HG03575 (cell line): ENCODE measurements around the gene MRPL19.
A peak's percentile ranks its signal among the peaks of the same experiment; 100 is the strongest.
"Not testable (repeated sequence)": the region's sequence is repeated elsewhere in the genome, so short reads cannot be mapped to it uniquely, and the experiment has no call there.

Source experiments
- ATAC-seq: cut with Tn5 transposase; IDR thresholded peaks from one replicate; pipeline ENCODE4 v1.9.1; 2021; ENCODE audit not compliant: unreplicated experiment, insufficient number of reproducible peaks, low FRiP score; ENCODE audit errors: extremely low read depth

The MRPL19 gene

DNA sequence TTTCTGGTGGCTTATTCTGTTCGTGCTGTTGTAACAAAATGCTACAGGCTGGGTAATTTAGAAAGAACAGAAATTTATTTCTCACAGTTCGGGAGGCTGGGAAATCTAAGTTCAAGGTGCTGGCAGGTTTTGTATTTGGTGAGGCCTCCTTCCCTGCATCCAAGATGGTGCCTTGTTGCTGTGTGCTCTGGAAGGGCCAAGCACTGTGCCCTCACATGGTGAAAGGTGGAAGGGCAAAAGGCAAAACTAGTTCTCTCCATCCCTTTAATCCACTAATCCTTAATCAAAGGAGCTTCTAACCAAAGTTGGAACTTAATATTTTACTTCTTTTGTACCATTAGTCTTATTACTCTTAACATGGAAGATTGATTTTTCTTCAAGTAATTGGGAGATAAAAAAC lies 7.4 kb downstream of the MRPL19 start:
- no peak for ATAC-seq

DNA sequence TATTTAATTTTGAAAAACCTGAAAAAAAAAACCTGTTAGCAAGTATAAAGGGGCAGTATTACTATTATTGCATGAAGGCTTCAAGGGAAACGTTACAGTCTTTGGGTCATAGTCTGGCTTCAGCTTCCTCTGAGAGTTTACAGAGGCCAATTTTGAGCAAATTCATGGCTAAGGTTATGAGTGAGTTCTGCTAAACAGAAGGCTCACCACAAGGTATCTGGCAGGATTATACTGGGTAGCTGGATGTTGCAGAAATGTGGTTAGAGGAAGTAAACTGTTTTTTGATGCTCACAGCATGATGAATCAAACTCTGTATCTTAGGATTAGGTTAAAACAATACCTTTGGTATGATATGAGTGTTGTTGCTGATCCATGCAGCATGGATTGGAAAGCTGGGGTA lies 9.3 kb downstream of the MRPL19 start:
- ATAC-seq = no peak

DNA sequence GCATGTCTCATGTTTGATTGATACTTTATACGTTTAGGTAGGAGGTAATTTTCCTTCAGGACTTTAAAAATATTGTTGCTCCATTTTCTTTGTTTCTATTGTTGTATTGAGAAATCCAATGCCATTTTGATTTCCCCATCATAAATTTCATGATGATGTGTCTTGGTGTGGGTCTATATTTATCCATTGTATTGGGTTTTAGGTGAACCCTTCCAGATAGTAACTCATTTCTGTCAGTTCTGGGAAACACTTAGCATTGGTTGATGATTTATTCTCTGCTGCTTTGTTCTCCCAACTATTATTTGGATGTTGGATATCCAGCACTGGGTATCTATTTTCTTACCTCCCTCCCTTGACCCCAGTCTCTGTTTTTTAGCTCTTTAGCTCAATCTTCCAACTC lies 10.0 kb downstream of the MRPL19 start:
- ATAC-seq = no peak

DNA sequence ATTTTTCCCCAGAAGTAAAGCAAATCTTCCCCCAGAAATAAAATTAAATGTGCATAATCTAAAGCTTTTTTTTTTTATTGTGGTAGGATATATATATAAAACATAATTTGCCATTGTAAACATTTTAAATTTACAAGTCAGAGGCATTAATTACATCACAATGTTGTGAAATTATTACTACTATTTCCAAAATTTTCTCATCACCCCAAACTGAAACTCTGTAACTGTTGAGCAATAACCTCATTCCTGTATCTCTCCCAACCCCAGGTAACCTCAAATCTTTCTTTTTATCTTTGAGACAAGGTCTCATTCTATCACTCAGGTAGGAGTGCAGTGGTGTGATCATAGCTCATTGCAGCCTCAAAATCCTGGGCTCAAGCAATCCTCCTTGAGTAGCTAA lies 11.2 kb downstream of the MRPL19 start:
- ATAC-seq = no peak

DNA sequence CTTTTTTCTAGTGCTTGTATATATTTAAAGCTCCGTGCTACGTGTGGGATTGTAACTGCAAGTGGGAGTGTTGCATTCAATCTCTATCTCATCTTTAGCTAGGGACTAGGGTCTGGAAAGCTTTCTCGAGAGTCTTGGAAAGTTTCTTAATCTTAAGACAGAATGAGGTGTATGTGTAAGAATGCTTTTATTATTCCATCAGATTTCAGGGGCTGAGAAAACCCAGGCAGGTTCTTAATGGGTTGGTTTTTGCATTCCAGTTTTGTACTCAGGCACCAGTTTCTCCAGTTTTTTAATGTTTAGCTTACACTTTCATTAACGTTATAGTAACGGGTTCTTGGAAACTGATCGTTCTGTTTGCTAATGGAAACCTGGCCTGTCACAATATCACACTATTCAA lies 20.3 kb downstream of the MRPL19 start:
- no peak for ATAC-seq

DNA sequence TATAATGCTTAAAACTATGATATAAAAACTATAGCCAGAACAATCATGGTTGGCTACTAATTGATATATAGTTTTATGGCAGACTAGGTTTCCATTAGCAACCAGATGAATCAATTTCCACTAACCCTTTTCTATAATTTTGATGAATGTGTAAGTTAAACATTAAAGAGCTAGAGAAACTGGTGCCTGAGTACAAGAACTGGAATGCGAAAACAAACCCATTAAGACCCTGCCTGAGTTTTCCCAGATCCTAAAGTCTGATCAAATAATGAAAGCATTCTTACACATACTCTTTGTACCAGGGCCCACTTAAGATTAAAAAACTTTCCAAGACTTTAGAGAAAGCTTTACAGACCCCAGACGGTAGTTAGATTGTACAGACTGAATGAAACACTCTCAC lies 21.3 kb downstream of the MRPL19 start:
- ATAC-seq = no peak

DNA sequence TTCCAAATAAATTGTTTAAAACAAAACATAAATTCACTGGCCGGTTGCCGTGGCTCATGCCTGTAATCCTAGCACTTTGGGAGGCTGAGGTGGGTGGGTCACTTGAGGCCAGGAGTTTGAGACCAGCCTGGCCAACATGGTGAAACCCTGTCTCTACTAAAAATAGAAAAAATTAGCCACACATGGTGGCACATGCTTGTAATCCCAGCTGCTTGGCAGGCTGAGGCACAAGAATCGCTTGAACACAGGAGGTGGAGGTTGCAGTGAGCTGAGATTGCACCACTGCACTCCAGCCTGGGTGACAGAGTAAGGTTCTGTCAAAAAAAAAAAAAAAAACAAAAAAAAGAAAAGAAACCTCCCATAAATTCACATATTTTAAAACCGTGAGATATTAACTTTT lies 28.8 kb downstream of the MRPL19 start:
- ATAC-seq = not testable (repeated sequence)

DNA sequence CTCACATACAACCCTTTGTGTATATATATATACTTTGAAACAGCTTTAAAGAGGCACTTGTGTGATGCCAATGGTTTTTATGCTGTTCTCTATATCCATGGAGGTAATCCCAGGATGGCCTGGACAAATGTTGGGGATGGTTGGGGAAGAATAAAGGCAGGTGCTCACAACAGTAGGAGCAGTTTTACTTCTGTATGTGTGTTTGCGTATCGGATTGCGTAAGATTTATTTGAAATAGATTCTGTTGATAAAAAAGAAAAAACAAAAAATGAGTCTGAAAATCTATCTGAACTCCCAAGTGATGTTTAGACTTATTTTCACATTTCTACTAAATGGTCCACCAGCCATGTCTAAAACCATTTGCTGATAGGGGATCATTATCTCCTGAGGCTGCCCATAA lies 29.3 kb downstream of the MRPL19 start:
- ATAC-seq = no peak

DNA sequence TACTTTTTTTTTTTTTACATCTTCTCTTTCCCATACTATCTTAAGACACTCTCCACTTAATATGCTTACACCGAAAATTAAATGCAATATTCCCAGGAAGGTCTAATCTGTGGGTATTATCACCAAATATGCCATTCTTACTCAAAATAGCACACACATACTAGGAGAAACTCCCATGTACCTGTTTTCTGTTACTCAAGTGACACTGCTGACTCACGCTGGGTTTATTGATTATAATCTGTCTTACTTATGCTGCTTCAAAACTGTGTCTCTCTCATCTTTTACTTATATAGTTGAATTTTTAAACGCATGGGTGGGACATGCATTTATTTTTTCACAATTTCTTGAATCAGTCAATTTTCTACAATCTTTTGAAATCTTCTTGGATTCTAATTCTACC lies 29.9 kb downstream of the MRPL19 start:
- ATAC-seq = no peak

DNA sequence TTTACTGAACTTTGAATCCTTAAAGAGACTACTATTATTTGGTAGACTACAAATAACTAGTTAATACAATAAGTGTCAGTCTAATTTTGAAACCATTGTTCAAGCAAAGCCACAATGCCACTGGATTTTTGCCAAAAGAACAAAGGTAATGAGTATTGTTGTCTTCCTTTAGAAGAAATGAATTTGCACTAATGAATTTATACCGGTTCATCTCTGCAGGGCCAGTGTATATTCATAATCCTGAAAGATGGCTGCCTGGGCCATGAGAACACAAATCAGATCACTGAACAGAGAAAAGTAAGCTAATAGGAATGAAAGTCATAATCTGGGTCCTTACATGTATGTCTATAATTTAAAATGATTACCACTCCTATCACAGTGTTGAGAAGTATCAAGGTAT lies 33.0 kb downstream of the MRPL19 start:
- ATAC-seq = no peak

DNA sequence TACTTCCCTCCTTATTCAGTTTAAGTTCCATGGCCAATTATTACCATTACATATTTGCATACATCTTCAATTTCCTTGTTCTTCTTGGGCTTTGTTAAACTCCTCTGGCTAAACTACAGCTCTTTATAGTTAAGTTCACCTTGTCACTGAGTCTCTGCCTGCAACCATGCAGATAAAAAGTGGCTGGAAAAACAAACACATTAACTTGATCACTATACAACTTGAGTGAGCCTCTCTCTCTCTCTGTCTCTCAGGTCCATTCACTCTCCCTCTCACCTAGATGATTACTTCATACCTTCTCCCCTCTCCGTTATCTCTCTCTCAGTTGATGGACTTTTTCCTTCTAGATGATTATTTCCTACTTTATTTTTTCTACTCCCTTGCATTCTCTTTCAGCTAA lies 33.8 kb downstream of the MRPL19 start:
- no peak for ATAC-seq

DNA sequence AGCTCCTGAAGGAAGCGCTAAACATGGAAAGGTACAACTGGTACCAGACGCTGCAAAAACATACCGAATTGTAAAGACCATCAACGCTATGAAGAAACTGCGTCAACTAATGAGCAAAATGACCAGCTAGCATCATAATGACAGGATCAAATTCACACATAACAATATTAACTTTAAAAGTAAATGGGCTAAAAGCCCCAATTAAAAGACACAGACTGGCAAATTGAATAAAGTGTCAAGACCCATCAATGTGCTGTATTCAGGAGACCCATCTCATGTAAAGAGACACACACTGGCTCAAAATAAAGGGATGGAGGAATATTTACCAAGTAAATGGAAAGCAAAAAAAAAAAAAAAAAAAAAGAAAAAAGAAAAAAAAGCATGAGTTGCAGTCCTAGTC lies 36.8 kb downstream of the MRPL19 start:
- not testable (repeated sequence) for ATAC-seq

DNA sequence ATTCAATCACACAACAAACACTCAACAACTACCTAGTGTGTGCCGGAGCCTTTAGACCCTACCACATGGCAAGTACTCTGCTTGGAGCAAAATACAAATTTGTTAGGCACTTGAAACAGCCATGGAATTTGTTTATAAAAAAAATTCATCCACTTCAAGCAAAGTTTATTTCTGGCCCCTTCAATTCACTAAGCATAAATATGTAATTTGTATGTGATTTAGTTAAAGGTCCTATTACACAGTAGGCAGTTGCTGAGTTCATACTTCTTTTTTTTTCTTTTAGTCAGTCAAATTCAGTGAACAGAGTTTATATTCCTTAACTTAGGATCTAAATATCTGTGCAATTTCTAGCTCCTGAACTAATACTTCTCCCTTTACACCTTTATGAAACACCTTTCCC lies 41.6 kb downstream of the MRPL19 start:
- no peak for ATAC-seq

DNA sequence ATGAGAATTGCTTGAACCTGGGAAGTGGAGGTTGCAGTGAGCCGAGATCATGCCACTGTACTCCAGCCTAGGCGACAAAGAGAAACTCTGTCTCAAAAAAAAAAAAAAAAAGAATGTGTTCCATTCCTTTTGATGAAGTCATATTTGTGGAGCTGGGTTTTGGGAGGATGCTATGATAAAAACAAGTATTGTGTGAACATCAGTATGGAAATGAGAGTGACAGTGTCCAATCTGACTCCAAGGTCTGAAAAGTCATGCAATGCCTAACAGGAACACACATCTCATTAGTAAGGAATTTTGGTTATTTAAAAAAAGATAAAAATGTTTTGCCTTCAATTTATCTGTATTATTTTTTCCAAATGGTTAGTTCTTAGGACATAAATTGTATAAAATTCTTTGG lies 52.3 kb downstream of the MRPL19 start:
- no peak for ATAC-seq

DNA sequence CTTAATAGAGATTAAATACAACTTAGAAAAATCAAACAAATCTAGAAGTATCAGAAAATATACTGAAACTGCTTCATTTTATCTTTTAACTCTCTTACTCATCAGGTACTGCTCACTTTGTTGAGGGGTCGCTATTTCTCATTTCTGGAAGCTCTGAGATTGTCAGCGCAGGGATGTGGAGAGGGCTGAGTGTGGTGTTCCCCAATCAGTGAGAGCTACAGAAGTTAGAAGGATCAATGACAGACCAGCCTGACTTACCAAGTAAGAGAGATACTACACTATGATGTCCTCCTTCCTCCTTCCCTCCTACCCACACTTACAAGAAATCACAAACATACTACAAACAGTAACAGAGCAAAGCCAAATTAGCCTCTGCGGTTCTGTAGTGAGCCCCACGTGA lies 56.0 kb downstream of the MRPL19 start:
- no peak for ATAC-seq

DNA sequence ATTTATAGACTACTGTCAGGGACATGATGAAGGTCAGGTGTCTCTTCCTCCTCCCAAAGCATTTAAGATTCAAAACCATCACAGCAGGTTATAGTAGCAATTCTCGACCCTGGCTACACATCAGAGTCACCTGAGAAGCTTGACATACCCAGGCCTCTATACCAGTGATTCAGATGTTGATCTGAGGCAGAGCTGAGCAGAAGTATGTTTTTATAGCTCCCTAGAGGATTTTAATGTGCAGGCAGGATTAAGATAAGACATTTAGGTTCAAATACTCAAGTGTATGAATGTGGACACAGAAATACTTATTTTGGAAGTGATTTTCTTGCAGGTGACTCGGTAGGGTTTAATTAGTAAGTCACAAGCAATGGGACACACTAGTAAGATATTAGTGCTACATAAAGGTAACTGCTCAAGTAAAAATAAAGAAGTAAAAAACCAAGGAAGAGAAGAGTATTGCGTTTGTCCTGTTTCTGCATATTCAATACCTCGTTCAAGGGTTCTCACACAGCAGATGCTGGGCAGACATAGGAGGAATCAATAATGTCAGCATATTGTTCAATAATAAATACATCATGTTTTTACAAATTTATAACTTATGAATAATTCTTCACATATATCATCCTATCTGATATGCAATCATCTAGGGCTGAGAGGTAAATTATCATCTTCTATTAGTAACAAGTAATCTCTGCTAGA lies 57.2 kb downstream of the MRPL19 start:
- ATAC-seq = no peak

DNA sequence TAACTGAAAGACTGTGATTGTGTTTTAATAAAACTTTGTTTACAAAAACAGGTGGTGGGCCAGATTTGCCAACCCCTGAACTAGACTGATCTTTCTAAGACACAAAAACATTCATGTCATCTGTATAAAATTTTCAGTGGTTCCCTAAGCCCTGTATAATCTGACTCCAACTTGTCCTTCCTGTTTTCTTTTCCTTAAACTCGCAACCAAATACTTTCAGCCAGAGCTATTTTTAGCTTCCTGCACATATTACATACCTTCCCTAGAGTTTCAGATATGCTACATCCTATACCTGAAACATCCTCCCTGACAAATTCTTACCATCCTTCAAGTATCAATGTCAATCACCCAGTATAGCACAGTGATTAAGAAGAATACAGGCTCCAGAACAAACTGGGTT lies 59.3 kb downstream of the MRPL19 start:
- no peak for ATAC-seq

DNA sequence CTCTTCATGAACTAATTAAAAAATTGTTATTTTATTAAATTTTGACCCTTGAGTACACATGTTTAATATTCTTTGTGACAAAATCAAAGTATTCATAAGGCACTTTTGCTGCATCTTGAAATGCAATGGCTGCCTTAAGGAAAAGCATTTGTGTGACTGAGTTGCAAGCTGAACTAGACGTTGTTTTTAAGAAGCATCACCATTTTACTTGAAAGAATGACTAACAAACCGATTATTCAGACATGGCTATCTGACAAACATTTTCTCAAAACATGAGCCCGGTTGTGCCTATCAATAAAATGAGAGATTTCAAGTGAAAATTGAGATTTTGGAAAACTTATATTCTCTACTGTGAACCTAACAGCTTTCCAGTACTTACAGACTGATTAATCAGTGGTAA lies 61.3 kb downstream of the MRPL19 start:
- ATAC-seq = no peak

DNA sequence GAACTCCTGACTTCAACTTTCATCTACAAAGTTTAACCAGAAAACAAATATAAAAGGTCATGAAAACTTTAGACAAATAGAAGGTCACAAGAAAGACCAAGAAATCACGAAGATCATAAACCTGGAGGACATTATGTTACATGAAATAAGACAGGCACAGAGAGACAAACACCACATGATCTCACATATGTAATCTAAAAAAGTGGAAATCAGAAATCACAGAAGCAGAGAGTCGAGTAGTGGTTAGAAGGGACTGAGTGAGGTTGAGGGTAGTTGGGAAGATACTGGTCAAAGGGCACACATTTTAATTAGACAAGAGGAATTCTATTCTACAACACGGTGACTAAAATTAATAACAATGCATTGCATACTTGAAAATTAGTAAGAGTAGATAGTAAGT lies 62.7 kb downstream of the MRPL19 start:
- no peak for ATAC-seq

DNA sequence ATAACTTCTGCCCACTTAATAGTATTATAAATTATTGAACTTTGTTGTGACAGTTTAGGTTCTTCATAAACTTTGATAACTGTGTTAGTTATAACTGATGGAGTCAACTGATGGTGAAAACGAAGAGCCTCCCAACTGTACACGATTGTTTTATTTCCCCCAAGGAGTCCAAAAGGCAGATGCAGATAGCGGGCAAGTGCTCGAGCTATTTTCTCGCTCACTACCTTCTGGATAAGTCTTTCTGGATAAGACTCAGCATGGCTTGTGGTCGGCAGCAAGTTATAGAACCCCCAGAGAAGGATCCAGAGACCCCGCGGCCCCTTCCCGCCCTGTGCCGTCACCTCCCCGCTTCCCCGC lies 63.6 kb downstream of the MRPL19 start:
- ATAC-seq = peak; percentile 9

DNA sequence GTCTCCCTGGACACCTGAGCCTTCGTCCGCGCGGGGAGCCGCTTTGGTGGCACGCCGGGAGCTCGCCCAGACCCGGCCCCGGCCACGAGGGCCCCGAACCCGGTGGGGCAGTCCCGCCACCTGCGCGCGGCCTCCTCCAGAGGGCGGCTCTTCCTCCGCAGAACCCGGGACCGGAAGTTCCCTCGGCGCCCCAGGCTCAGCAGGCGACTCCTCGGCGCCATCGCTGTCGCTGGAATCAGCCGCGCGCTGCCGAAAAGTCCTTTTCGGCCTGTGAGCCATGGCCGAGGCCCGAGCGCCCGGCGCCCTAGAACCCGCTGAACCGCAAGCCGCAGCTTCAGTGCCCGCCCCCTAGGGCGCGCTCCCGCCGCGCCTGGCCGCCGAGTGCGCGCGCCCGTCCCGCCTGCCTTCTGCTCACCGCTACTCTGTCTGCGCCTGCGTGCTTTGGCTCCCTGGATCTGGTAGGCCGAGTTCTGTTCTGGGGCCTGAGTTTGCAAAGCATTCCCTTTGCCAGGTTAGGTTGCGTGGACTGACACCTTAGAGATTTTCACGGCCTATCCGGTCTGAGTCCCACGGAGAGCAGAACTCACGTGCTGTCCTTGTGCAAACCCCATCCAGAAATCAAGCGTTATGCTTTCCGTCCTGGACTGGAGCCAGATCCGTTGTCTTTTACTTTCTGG lies 64.1 kb downstream of the MRPL19 start, which contains the start of gene GCFC2:
Gene GCFC2, minus strand, starts transcription at position 339 of the 677 bp plus-strand sequence. Its CDS starts 60 bp downstream, at position 279.
- peak; percentile 74 for ATAC-seq
